GM08714 (cell line): Measurements from ENCODE around the gene OSM.

ENCODE experiments used
- H3K4me3 ChIP-seq: fragments of 200-500 bp; sonication (Bioruptor generic); 2 replicates; pipeline ENCODE4 v1.5.1; 2014; ENCODE audit warnings: mild to moderate bottlenecking, low read length, inconsistent platforms
- ZNF274 ChIP-seq: IDR thresholded peaks from 2 replicates; pipeline ENCODE4 v1.6.1; 2012; ENCODE audit warnings: mild to moderate bottlenecking, low read depth, low read length

OSM gene

DNA sequence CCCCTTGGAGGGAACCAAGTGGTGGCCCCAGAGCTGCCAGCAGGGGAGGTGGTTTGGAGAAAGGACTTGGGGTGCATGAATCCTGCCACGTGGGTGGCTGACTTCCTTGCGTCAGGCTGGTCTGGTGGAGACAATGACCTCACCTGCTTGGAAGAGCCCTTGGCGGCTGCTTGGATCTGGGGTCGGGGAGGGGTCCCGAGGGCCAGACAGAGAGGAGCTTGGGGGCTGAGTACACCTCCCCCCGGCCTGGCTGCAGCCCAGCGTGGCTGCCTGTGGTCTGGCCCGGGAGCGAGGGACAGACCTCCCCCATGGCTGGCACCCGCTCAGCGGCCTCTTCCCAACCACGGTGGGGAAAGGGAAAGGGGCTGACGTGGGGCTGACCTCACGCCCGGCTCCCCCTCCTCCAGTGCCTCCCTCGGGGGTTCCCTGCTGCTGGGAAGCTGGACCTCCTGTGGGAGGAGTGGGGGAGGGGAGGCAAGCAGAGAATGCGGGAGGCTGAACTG lies 33.9 kb downstream of the OSM start:
- no peak overlapping the region for H3K4me3 ChIP-seq
- TF ChIP-seq ZNF274, result no peak

DNA sequence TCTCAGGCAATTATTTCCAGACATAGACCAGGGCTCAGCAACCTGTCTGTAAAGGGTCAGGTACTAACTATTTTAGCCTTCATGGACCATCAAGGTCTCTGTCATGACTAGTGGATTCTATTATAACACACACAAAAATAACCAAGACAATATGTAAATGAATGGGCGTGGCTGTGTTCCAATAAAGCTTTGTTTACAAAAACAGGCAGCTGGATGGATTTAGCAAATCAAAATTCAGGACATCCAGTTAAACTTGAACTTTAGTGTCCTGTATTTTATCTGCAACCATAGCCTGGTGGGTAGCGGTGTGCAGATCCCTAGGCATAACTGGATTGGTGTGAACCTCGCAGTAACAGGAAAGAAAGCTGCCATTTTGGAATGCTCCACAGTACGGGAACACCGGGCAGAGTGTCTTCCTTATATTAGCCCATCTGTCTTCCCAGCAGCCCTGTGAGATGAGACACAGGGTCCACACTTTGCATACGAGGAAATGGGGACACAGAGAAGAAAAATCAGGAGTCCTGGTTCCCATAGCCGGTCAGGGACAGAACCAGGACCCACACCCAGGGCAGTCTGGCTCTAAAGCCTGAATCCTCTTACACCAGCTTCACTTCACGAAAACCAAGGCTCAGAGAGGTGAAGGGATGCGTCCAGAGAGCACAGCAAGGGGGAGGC lies 35.7 kb downstream of the OSM start:
- no peak overlapping the region for H3K4me3 ChIP-seq
- TF ChIP-seq ZNF274, result no peak

DNA sequence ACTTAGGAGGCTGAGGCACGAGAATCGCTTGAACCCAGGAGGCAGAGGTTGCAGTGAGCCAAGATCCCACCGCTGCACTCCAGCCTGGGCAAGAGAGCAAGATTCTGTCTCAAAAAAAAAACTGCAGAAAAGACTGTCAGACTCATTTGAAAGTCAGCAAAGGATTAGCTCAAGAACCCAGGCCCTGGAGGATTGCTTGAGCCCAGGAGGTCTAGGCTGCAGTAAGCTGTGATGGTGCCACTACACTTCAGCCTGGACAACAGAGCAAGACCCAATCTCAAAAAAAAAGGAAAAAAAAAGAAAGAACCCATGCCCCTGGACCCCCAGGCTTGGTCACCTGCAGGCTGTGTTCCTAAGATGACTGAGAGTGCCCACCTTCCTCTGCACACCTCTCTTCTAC lies 36.3 kb downstream of the OSM start:
- TF ChIP-seq ZNF274, result no peak
- H3K4me3 ChIP-seq, result no peak overlapping the region

DNA sequence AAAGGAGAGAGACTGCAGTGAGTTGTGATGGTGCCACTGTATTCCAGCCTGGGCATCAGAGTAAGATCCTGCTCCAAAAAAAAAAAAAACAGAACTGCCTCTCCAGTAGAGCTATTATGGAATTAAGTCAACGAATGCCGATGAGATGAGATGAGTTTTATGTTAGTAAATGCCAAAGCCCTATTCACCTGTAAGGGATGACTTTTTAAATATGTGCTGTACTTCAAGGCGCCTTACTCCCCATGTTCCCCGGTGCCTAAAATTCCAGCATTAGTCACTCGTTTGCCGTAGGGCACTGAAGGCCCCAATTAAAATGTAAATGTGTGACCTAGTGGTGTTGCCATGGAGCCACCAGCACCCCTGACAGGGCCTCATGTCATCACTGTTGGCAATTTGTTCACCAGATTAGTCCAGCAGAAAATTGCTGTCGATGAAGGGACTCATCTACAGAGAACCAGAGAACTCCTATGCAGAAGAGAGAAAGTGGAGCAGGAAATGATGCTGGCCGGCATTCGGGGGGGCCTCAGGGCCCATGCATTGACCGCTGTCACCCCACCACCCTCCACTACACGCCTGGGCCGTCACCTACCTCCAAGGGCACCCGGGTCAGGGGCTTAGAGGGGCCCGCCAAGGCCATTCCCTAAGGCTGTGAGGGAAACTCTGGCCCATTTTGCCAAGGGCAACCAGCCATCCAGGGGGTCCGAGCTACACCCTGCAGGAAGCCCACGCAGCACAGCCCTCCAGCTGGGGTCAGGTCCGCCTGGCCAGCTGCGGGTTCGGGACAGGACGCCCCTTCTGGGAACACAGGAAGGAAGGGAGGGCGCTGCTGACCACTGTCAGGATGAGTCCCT lies 37.9 kb downstream of the OSM start:
- TF ChIP-seq ZNF274, result no peak
- no peak overlapping the region for H3K4me3 ChIP-seq

DNA sequence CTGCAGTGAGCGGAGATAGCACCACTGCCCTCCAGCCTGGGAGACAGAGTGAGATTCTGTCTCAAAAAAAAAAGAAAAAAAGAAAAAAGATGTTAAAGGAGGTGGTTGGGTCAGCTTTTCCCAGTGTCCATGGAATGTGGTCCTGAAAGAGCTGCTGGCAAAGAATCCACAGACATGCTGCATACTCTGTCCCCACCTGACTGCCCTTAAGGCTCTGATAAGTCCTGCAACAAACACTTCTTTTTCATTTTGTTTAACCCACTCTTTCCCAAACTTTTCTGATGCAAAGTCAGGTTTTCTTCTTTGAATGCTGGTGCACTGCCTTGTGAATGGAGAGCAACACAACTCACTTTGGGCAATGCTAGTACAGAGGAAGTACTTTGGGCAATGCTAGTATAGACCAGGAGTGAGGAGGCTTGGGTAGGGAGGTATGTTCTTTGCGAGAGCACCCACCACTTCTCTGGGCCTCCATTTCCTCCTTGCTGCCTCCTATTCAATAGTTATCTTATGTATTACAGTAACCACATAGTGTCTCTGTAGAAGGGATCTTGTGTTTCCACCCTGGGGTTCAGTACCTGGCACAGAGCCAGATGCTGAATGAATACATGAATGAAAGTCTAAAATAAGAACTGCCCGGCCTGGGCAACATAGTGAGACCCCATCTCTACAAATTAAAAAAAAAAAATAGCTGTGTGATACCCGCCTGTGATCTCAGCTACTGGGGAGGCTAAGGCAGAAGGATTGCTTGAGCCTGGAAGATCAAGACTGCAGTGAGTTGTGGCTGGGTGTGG lies 39.0 kb downstream of the OSM start:
- no peak overlapping the region for H3K4me3 ChIP-seq
- TF ChIP-seq ZNF274, result no peak

DNA sequence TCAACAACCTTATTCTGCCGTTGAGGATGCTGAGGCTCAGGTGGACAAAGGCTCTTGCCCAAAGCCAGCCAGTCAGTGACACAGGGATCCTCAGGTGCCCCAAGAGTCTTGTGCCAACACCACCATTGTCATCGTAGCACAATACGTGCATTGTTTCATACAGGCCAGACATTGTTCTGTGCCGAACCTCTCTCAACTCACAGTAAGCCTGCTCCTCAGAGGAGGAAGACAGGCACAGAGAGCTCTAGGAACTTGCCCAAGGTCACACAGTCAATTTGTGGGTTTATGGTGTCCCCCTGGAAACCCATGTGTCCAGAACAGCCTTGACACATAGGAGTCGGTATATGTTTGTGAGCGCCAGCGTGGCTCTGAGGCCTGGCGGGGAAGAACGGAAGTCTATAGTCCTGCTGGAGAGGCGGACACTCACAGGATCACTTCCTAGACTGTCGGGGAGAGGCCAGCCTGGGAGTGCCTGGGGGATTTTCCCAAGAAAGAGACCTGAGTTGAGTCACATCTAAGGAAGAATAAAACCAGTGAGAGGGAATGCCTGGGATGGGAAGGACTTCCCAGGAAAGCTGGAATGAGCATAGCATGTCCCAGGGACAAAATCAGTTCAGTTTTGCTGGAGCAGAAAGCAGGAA lies 40.3 kb downstream of the OSM start:
- no peak for TF ChIP-seq ZNF274
- no peak overlapping the region for H3K4me3 ChIP-seq

DNA sequence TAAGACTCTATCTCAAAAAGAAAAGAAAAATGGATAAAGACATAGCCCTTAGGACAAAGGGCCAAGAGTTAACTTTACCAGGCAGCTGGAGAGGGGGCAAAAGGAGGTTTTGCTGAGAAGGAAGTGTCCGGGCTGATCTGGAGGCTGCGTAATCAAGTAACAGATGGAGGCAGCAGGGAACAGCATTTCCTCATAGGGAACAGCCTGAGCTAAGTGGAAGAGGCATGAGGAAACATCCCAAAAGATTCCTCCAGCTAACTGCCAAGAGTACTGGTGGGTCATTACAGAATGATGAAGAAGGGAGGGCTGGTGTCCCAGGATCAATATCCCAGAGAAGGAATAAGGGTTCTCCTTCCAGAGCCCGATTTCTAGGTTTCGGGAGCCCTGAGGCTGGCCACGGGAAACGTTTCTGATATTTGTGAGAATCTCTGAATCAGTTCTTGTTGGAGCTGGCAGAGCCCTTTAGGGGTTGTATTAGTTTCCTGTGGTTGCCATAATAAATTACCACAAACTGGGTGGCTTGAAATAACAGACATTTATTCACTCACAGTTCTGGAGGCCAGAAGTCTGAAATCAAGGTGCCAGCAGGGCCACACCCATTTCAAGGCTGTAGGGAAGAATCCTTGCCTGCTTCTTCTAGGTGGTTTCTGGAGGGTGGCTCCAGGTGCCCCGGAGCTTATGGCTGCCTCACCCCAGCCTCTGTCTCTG lies 41.3 kb downstream of the OSM start:
- no peak overlapping the region for H3K4me3 ChIP-seq
- TF ChIP-seq ZNF274, result no peak

DNA sequence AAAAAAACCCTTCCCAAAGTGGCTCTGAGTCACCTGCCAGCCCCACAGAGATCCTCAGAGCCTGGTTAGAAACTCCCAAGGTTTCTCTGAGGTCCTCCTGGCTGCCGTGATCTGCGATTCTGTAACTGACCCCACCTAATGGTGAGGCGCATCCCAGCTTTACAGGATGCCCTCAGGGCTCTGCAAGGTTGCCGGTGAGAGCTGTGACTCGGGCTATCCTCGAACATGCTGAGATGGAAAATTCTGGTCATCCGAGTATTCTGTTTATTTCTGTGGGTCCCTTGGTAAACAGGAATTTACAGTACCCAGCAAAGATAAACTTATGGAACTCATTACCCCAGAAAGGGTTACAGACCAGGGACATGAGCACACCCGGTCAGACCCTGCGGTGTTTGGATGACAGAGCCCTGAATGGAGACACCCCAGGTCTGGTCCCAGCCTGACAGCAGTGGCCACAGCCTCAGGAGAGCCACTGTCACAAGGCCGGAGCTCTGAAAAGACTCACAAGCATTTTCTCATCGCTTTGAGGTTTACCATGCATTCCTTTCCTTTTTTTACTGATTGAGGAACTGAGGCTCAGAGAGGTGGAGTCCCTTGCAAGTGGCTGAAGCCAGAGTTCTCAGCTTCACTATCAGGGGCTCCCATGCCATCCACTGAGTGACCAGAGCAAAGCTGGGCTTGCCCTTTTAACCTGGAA lies 42.3 kb downstream of the OSM start:
- H3K4me3 ChIP-seq, result no peak overlapping the region
- no peak for TF ChIP-seq ZNF274

DNA sequence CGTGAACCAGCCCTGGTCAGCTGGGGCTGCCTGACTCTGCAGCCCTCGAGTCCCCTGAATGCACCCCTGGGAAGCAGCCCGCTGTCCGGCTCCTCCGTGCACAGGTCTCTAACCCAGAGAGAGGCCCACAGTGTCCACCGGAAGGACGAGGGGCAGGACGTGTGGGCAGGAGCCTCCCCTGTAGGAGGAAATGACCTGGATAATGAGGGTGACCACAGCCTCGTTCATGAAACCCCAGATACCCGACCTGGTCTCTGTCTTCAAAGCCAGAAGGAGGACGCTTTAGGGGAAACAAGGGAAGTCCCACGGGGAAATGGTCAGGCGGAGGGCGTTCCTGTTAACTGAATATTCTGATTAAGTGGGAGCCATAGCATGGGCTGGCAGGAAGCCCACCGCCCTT lies 43.3 kb downstream of the OSM start:
- no peak for TF ChIP-seq ZNF274
- no peak overlapping the region for H3K4me3 ChIP-seq

DNA sequence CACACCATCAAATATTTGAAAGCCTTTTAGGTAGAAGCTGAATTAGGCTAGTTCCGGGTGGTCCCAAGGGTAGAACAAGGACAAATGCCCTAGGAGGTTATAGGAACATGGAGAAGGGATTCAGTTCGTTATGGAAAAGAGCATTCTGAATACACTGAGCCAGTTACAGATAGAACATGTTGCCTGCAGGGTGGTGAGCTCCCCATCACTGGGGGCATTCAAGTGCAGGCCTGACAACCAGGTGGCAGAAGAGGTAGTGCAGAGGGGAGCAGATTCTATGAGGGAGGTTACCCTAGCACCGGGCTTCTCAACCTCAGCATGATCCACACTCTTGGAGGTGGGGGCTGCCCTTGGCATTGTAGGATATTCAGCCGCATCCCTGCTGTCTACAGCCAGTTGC lies 44.3 kb downstream of the OSM start:
- H3K4me3 ChIP-seq, result no peak overlapping the region
- no peak for TF ChIP-seq ZNF274

DNA sequence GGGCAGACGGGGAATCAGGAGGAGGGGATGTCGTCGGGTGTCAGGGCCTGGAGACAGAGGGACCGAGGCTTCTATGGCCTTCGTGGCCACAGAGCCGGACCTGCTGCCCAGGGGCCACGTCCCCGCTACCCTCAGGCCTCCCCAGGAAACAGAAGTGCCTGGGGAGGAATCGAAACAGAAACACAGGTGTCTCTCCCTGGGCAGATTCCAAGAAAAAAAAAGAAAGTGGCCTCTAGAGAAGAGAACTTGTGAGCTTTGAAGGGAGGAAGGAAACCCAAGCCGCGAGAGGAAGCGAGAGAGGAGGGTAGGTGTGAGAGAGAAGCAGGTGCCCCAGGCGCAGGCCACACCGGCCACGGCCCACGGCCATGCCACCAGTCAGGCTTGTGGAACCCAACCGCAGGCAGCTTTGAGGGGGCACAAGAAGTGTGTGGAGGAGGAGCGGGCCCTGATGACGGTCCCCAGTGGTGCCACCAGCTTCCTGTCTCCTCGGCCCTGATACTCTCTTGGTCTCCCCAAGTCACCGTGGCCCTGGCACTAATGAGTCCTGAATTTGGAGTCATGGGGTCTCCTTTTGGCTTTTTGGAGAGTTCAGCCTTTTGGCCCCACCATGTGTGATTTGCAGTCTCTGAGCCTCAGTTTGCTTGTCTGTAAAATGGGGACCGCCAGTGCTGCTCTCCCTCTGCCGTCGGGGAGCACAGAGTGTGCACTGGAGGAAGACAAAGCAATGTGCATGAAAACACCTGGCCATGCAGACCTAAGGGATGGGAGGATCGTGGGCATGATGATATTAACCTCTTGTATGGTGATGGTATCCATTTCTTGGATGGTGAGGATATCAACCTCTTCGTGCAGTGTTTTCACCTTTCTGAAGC lies 45.3 kb downstream of the OSM start:
- no peak for TF ChIP-seq ZNF274
- H3K4me3 ChIP-seq, result no peak overlapping the region
